Esophagus muscularis mucosa (tissue), 4 donors: ENCODE results near the gene PCED1B. TPM values are rescaled to one million over a fixed set of nuclear protein-coding genes. Genes with fewer than 3 reads are reported as not detected.

ENCODE experiments used
- DNase-seq: peaks from one replicate; pipeline ENCODE4 v3.0.0-alpha.2; 2017; ENCODE audit errors: extremely low spot score
- H3K27ac ChIP-seq, 4 donors: fragments of 200-600 bp; sonication (generic); replicated peaks in 1 of 4; 1 replicate in 3 of 4; 2 replicates in 1 of 4; pipeline ENCODE4 v1.5.1; 2016 to 2019; ENCODE audit warnings: mild to moderate bottlenecking in 1 of 4
- H3K27me3 ChIP-seq, 4 donors: fragments of 200-600 bp; sonication (generic); one replicate each; pipeline versions ENCODE4 v1.5.1 to v1.6.0; 2016 to 2019
- H3K36me3 ChIP-seq, 4 donors: fragments of 200-600 bp; sonication (generic); one replicate each; pipeline ENCODE4 v1.5.1; 2016 to 2019
- H3K4me1 ChIP-seq, 4 donors: fragments of 200-600 bp; sonication (generic); one replicate each; pipeline ENCODE4 v1.5.1; 2016 to 2019
- H3K4me3 ChIP-seq, 4 donors: fragments of 200-600 bp; sonication (generic); 1 replicate in 2 of 4; 2 replicates in 2 of 4; pipeline ENCODE4 v1.5.1; 2016 to 2019; ENCODE audit warnings: mild to moderate bottlenecking in 4 of 4, moderate library complexity in 1 of 4
- H3K9me3 ChIP-seq, 4 donors: fragments of 200-600 bp; sonication (generic); 1 replicate in 3 of 4; 2 replicates in 1 of 4; pipeline ENCODE4 v1.5.1; 2016 to 2019
- CTCF ChIP-seq, 3 experiments: fragments of 200-600 bp in 2 of 3; fragments of 450-650 bp in 1 of 3; sonication (generic) in 2 of 3; IDR thresholded peaks; one replicate each; pipeline ENCODE4 v1.5.1; 2017 to 2019; ENCODE audit warnings: antibody characterized with exemption in 3 of 3, mild to moderate bottlenecking in 2 of 3, moderate library complexity in 1 of 3
- EP300 ChIP-seq: sonication (generic); formaldehyde crosslinking; IDR thresholded peaks from one replicate; pipeline ENCODE4 v1.6.1; 2017; ENCODE audit warnings: antibody characterized with exemption
- POLR2A ChIP-seq: fragments of 450-650 bp; IDR thresholded peaks from one replicate; pipeline ENCODE4 v1.6.1; 2017; ENCODE audit warnings: antibody characterized with exemption, moderate library complexity, mild to moderate bottlenecking, low read depth
- POLR2AphosphoS5 ChIP-seq, 2 donors: sonication (generic); formaldehyde crosslinking; IDR thresholded peaks; one replicate each; pipeline ENCODE4 v1.6.1; 2017; ENCODE audit warnings: antibody characterized with exemption in 2 of 2
- WGBS: methylation state at CpG from one replicate; pipeline ENCODE4 v1.1.5; 2018; 5-methylcytosine and 5-hydroxymethylcytosine counted together
- intact Hi-C: fragments of 100-400 bp; cut with DNase I; formaldehyde crosslinking; loops from one replicate; pipeline ENCODE4 v1.15.1; 2023
- total RNA-seq, 4 donors: library from RNA; depleted of rRNA; stranded (reverse); fragments of >200 nt; gene quantifications; one replicate each; pipeline versions ENCODE4 v1.1.0 to v1.2.1, GENCODE V29; 2016

The PCED1B gene
- total RNA-seq, result 1 to 10 TPM in 2 of 4 donors, under 1 TPM in 2; 0.92 to 2.1 (median 1.1) TPM

GRCh38 chr12:47079468-47079980 is at the start of gene PCED1B, which contains the start of gene AMIGO2:
Gene PCED1B, plus strand, starts transcription at chr12:47079621. Its CDS starts 155,443 bp downstream, at chr12:47235064.
Gene AMIGO2, minus strand, starts transcription at chr12:47079959. Its CDS starts 957 bp downstream, at chr12:47079002.
- 0% methylated on average over 16 of the region's 58 CpGs for whole genome bisulfite sequencing
- H3K36me3 ChIP-seq, result no peaks in the 10 kb centered on the region
- no peak for DNase-seq
- intact Hi-C loops, result no loop called here
- H3K4me3 ChIP-seq, result peak within 1 kb of the TSS; percentile 84 to 87 (median 84)
- no peaks in the 10 kb centered on the region for H3K27me3 ChIP-seq
- TF ChIP-seq CTCF (IDR thresholded peaks at IDR 0.05), result peak in 2 of 3 experiments; percentile 15 to 45
- peak in 1 of 2 donors; percentile 9 for TF ChIP-seq POLR2AphosphoS5 (IDR thresholded peaks at IDR 0.05)
- TF ChIP-seq EP300, result no peak
- peak within 1 kb of the TSS; percentile 84 to 90 (median 87) for H3K27ac ChIP-seq
- no peaks in the 10 kb centered on the region for H3K9me3 ChIP-seq
- H3K4me1 ChIP-seq, result peaks cover 6 to 37% (median 24%) of the 10 kb centered on the region in 4 donors

- TF ChIP-seq POLR2AphosphoS5 (IDR thresholded peaks at IDR 0.05), result no peak
- no peak for TF ChIP-seq EP300
- no peak for TF ChIP-seq CTCF (IDR thresholded peaks at IDR 0.05)
- TF ChIP-seq POLR2A, result no peak
- 97% methylated on average over 2 of the region's 2 CpGs for WGBS
- intact Hi-C loops, result loop anchor here (5.0 kb wide), 1 partner anchor 377 kb away; no protein-coding TSS in a partner anchor
- no peaks in the 10 kb centered on the region for H3K27me3 ChIP-seq
- H3K9me3 ChIP-seq, result no peaks in the 10 kb centered on the region
- peaks cover 0 to 7% (median 0%) of the 10 kb centered on the region in 4 donors for H3K4me1 ChIP-seq
- H3K27ac ChIP-seq, result no peak overlapping the region
- H3K4me3 ChIP-seq, result no peak overlapping the region
- DNase-seq, result no peak
- no peaks in the 10 kb centered on the region for H3K36me3 ChIP-seq
Observed at GRCh38 chr12:47029903-47030302, 49.5 kb upstream of the PCED1B start.

- DNase-seq, result no peak
- intact Hi-C loops, result loop anchor here (2.0 to 5.0 kb wide), 2 partner anchors 276 to 375 kb away; no protein-coding TSS in a partner anchor
- no peaks in the 10 kb centered on the region for H3K9me3 ChIP-seq
- no peak overlapping the region for H3K27ac ChIP-seq
- 5% methylated on average over 1 of the region's 1 CpG for WGBS
- no peaks in the 10 kb centered on the region for H3K27me3 ChIP-seq
- peaks cover 0 to 7% (median 0%) of the 10 kb centered on the region in 4 donors for H3K4me1 ChIP-seq
- TF ChIP-seq EP300 (no peak), CTCF (IDR thresholded peaks at IDR 0.05) (peak; percentile 45 to 54 (median 54)), POLR2AphosphoS5 (IDR thresholded peaks at IDR 0.05) (no peak), POLR2A (no peak)
- no peaks in the 10 kb centered on the region for H3K36me3 ChIP-seq
- H3K4me3 ChIP-seq, result no peak overlapping the region
Observed at GRCh38 chr12:47032644-47033043, 46.8 kb upstream of the PCED1B start.

- no peaks in the 10 kb centered on the region for H3K36me3 ChIP-seq
- no peak overlapping the region for H3K27ac ChIP-seq
- H3K27me3 ChIP-seq, result no peaks in the 10 kb centered on the region
- no peaks in the 10 kb centered on the region for H3K9me3 ChIP-seq
- 72% methylated on average over 5 of the region's 5 CpGs for WGBS
- TF ChIP-seq POLR2AphosphoS5 (IDR thresholded peaks at IDR 0.05) (no peak), POLR2A (no peak), CTCF (IDR thresholded peaks at IDR 0.05) (no peak), EP300 (no peak)
- no peak for DNase-seq
- intact Hi-C loops, result loop anchor here (2.0 to 5.0 kb wide), 2 partner anchors 276 to 374 kb away; no protein-coding TSS in a partner anchor
- no peak overlapping the region for H3K4me3 ChIP-seq
- H3K4me1 ChIP-seq, result peaks cover 0 to 7% (median 0%) of the 10 kb centered on the region in 4 donors
Observed at GRCh38 chr12:47033081-47033480, 46.3 kb upstream of the PCED1B start.
